SK-N-MC (cell line): ENCODE data around the gene COIL.

Experiments used
- DNase-seq: peaks from one replicate; pipeline ENCODE4 v3.0.0-alpha.2; 2011; ENCODE audit warnings: low read depth, low spot score
- H3K27ac ChIP-seq: fragments of 200-600 bp; sonication (generic); 2 replicates; pipeline ENCODE4 v1.5.1; 2016; ENCODE audit warnings: mixed run types
- H3K36me3 ChIP-seq: fragments of 200-600 bp; sonication (generic); 2 replicates; pipeline ENCODE4 v1.6.1; 2017; ENCODE audit warnings: antibody characterized with exemption, low read length, mixed read lengths; ENCODE audit not compliant: insufficient read depth
- H3K4me3 ChIP-seq: fragments of 200-600 bp; sonication (generic); 2 replicates; pipeline ENCODE4 v1.5.1; 2016
- H3K9ac ChIP-seq: fragments of 200-600 bp; sonication (generic); 2 replicates; pipeline ENCODE4 v1.8.0; 2017; ENCODE audit warnings: mixed run types, mixed read lengths; ENCODE audit not compliant: insufficient read length
- H3K9me3 ChIP-seq: fragments of 200-600 bp; sonication (generic); 2 replicates; pipeline ENCODE4 v1.6.1; 2017; ENCODE audit warnings: low read depth, mild to moderate bottlenecking, antibody characterized with exemption, low read length, moderate library complexity, mixed read lengths
- EZH2 ChIP-seq: fragments of 200-600 bp; sonication (generic); IDR thresholded peaks from one replicate; pipeline ENCODE4 v1.6.1; 2017; ENCODE audit warnings: antibody characterized with exemption
- FOXP2 ChIP-seq: optimal IDR thresholded peaks from 2 replicates; pipeline ENCODE3; 2011; ENCODE audit warnings: mild to moderate bottlenecking, moderate library complexity; ENCODE audit not compliant: insufficient read depth; ENCODE audit errors: extremely low read length, control extremely low read depth
- POLR2AphosphoS5 ChIP-seq: IDR thresholded peaks from 2 replicates; pipeline ENCODE4 v1.6.1; 2012; ENCODE audit warnings: mild to moderate bottlenecking, low read depth, low read length, borderline replicate concordance

Gene COIL

GRCh38 chr17:57001541-57001940 is 40.7 kb upstream of the COIL start:
- H3K9me3 ChIP-seq, result no peaks in the 10 kb centered on the region
- no peak overlapping the region for H3K4me3 ChIP-seq
- no peaks in the 10 kb centered on the region for H3K36me3 ChIP-seq
- no peak overlapping the region for H3K27ac ChIP-seq
- H3K9ac ChIP-seq, result no peak overlapping the region
- DNase-seq, result no peak
- TF ChIP-seq FOXP2 (no peak), EZH2 (no peak), POLR2AphosphoS5 (no peak)

- Histone ChIP-seq H3K36me3 (no peaks in the 10 kb centered on the region), H3K9ac (no peak overlapping the region), H3K4me3 (no peak overlapping the region), H3K9me3 (no peaks in the 10 kb centered on the region), H3K27ac (no peak overlapping the region)
- no peak for DNase-seq
- no peak for TF ChIP-seq POLR2AphosphoS5
- no peak for TF ChIP-seq FOXP2
- TF ChIP-seq EZH2, result no peak
Measured at GRCh38 chr17:56997313-56997712, 36.5 kb upstream of the COIL start.

GRCh38 chr17:56995766-56996165 is 34.9 kb upstream of the COIL start:
- H3K9ac ChIP-seq, result no peak overlapping the region
- no peak for DNase-seq
- no peak for TF ChIP-seq EZH2
- TF ChIP-seq FOXP2, result no peak
- H3K27ac ChIP-seq, result no peak overlapping the region
- H3K9me3 ChIP-seq, result no peaks in the 10 kb centered on the region
- H3K4me3 ChIP-seq, result no peak overlapping the region
- no peaks in the 10 kb centered on the region for H3K36me3 ChIP-seq

GRCh38 chr17:56994009-56994792 is 33.4 kb upstream of the COIL start:
- no peak overlapping the region for H3K9ac ChIP-seq
- no peak overlapping the region for H3K4me3 ChIP-seq
- no peak overlapping the region for H3K27ac ChIP-seq
- no peaks in the 10 kb centered on the region for H3K36me3 ChIP-seq
- no peaks in the 10 kb centered on the region for H3K9me3 ChIP-seq
- TF ChIP-seq EZH2, result no peak
- TF ChIP-seq FOXP2, result no peak
- TF ChIP-seq POLR2AphosphoS5, result no peak
- DNase-seq, result no peak

- H3K9ac ChIP-seq, result no peak overlapping the region
- no peaks in the 10 kb centered on the region for H3K36me3 ChIP-seq
- no peaks in the 10 kb centered on the region for H3K9me3 ChIP-seq
- DNase-seq, result no peak
- no peak overlapping the region for H3K27ac ChIP-seq
- TF ChIP-seq EZH2, result no peak
- no peak for TF ChIP-seq POLR2AphosphoS5
- TF ChIP-seq FOXP2, result no peak
- no peak overlapping the region for H3K4me3 ChIP-seq
Measured at GRCh38 chr17:56992364-56992763, 31.5 kb upstream of the COIL start.

- Histone ChIP-seq H3K9me3 (no peaks in the 10 kb centered on the region), H3K27ac (no peak overlapping the region)
Measured at GRCh38 chr17:56988901-56989572, 28.2 kb upstream of the COIL start.

GRCh38 chr17:56987283-56987834 is 26.5 kb upstream of the COIL start:
- TF ChIP-seq POLR2AphosphoS5 (no peak), FOXP2 (no peak), EZH2 (no peak)
- no peak overlapping the region for H3K4me3 ChIP-seq
- no peaks in the 10 kb centered on the region for H3K9me3 ChIP-seq
- no peak overlapping the region for H3K9ac ChIP-seq
- H3K27ac ChIP-seq, result no peak overlapping the region
- no peak for DNase-seq
- H3K36me3 ChIP-seq, result no peaks in the 10 kb centered on the region

More at GRCh38 chr17:56988901-56989572, 28.2 kb upstream of the COIL start:
- Histone ChIP-seq H3K9ac (no peak overlapping the region), H3K4me3 (no peak overlapping the region), H3K36me3 (no peaks in the 10 kb centered on the region)
- no peak for DNase-seq
- TF ChIP-seq EZH2 (no peak), POLR2AphosphoS5 (no peak), FOXP2 (no peak)

- H3K9ac ChIP-seq, result no peak overlapping the region
- no peak for DNase-seq
- TF ChIP-seq EZH2, result no peak
- no peak for TF ChIP-seq FOXP2
- no peak for TF ChIP-seq POLR2AphosphoS5
- no peak overlapping the region for H3K27ac ChIP-seq
- H3K9me3 ChIP-seq, result no peaks in the 10 kb centered on the region
- no peaks in the 10 kb centered on the region for H3K36me3 ChIP-seq
- no peak overlapping the region for H3K4me3 ChIP-seq
Measured at GRCh38 chr17:56985371-56986162, 24.7 kb upstream of the COIL start.
